Stimulated activated CD4-positive, alpha-beta T cell treated with anti-CD3 and anti-CD28 coated beads, Interleukin-2, amount 100 ng/mL, for 48 hours (primary cell): ENCODE measurements around the gene GMEB1.
A peak's percentile ranks its signal among the peaks of the same experiment; 100 is the strongest.
"Not testable (repeated sequence)": the region's sequence is repeated elsewhere in the genome, so short reads cannot be mapped to it uniquely, and the experiment has no call there.

ENCODE experiments used
- DNase-seq, 2 donors: peaks; one replicate each; pipeline ENCODE4 v3.0.0-alpha.2; 2020

Gene GMEB1, protein sequence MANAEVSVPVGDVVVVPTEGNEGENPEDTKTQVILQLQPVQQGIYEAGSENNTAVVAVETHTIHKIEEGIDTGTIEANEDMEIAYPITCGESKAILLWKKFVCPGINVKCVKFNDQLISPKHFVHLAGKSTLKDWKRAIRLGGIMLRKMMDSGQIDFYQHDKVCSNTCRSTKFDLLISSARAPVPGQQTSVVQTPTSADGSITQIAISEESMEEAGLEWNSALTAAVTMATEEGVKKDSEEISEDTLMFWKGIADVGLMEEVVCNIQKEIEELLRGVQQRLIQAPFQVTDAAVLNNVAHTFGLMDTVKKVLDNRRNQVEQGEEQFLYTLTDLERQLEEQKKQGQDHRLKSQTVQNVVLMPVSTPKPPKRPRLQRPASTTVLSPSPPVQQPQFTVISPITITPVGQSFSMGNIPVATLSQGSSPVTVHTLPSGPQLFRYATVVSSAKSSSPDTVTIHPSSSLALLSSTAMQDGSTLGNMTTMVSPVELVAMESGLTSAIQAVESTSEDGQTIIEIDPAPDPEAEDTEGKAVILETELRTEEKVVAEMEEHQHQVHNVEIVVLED

DNA sequence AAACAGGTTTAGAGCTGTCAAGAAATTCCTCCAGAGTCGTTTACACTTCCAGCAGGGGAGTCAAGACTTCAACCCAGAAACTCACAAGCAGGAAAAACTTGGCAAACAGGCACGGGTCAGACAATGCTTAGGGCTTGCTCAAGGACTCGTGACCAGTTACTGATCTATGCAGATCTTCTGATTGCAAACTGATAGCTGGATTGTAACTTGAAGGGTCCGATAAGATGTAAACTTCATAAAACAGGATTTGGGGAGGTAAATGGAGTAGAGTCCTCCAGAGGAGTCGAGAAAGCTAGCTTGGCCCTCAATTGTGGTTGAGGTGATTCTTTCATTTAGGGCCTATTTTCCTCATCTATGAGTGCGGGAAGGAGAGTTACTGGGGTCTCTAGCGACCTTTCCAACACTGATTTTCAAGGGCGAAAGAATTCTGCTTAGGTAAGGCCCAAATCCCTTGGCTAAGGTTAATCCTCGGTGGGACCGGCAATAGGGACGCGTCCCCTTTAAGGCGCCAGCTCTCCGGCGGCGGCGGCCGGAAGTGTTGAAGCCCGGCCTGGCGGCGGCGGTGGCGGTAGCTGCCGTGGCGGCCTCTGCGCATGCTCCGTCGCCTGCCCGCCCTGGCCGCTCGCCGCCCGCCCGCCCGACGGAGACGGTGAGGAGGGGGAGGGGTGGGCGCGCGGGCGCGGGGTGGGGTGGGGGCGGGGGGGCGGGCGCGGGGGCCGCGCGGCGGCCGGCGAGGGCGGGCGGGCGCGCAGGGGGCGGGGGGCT lies at the start of gene GMEB1:
Gene GMEB1 (plus strand): TSS at position 594 of the 765 bp plus-strand sequence. CDS start 14,829 bp downstream, outside the sequence.
- peak; percentile 77 to 80 for DNase-seq

DNA sequence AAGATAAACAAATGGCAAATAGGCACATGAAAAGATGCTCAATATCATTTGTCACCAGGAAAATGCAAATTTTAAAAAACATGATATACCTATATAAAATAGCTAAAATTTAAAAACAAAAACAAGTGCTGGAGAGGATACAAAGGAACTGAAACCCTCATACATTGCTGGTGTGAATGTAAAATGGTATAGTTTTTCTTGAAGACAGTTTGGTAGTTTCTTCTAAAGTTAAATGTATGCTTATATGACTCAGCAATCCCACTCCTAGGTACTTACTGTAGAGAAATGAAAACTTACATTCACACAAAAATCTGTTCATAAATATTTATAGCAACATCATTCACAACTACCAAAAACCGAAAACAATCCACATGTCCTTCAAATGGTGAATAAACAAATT lies 36.9 kb upstream of the GMEB1 start:
- DNase-seq, result no peak

DNA sequence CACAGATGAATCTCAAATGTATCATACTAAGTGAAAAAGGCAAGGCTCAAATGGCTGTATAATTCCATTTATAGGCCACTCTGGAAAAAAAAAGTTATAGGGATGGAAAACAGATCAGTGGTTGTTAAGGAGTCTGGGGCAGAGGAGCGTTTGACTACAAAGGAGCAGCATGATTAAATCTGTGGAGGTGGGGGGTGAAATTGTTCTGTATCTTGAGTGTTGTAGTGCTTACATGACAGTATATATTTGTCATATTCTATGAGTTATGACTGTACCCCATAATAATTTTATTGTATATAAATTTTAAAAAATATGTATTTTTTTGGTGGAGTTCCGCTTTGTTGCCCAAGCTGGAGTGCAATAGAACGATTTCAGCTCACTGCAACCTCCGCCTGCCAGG lies 36.0 kb upstream of the GMEB1 start:
- no peak for DNase-seq

DNA sequence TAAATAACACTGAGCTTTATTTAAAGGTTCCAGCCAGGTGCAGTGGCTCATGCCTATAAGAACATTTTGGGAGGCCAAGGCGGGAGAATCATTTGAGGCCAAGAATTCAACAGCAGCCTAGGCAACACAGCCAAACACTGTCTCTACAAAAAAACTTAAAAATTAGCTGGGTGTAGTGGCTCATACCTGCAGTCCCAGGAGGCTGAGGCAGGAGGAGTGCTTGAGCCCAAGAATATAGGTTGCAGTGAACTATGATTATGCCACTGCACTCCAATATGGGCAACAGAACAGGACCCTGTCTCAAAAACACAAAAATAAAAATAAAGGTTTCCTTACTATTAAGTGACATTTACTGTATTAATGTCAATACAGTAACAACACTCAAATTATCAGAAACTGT lies 27.8 kb upstream of the GMEB1 start:
- DNase-seq, result no peak

DNA sequence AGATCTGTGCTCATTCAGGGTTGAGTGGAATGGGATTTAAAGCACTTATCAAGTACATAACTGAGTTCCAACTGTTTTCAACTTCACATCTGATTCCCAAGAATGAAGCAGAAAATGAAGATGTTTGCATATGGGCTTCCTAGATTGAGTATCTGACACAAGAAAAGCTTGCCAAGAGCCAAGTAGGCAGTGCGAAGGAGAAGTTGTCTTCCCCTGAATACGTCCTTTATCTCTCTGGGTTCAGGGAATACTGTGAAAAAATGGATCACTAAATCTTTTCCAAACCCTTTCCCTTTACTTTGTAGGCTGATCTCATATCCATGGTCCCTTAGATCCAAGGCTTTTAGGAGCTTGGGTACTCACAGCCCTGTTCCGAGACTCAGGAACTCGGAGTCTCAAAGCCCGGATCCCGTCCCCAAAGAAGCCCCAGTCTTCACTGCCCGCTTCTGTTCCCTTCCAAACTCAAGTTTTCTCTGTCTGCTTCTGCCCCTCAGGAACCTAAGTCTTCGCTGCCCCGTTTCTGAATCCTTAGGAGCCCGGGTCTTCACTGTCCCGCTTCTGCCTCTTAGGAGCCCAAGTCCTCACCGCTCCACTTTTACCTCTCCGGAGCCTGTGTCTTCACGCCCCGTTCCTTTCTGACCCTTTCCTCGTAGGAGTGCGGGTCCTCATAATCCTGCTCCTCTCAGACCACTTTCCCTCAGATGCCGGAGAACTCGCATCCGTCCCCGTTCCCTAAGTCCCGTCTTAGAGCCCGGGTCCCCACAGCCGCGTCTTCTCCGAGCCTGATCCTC lies 26.3 kb upstream of the GMEB1 start:
- DNase-seq, result no peak

DNA sequence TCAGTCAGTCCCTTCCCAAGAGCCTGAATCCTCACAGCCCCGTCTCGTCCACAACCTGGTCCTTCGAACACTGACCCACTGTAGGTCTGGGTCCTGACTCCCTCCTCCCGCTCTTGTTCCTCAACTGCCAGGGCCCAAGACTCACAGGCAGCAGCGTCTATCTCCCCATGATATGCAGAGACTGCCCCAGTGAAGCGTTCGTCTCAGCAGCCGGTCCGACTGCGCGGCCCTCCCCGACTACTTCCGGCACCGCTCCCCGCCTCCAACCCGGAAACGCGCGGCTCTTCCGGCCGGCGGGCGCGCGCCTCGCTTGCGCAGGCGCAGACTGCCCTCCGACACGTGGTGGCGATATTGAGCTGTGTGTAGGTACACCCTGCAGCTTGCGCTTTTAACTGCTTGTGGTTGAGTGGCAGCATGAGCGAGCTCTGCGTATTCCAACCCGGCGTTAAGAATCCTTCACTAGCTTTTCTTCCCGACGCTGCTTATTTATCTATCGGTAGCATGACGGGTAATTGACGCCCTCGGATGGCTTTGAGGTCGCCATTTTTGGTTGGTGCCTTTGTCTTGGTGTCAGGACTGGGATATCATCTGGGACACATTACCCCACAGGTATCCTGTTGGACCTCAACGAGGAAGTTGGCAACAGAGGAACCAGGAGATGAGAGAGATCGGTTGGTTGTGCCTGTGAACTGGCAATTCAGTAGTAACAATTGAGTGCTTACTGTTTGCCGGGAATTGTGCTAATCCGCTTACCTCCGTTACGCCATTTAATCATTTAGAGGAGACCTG lies 25.5 kb upstream of the GMEB1 start, which contains the start of gene TAF12:
Gene TAF12 (minus strand): TSS at position 221 of the 789 bp plus-strand sequence. CDS start 20,986 bp downstream, outside the sequence.
- peak; percentile 88 to 90 for DNase-seq

DNA sequence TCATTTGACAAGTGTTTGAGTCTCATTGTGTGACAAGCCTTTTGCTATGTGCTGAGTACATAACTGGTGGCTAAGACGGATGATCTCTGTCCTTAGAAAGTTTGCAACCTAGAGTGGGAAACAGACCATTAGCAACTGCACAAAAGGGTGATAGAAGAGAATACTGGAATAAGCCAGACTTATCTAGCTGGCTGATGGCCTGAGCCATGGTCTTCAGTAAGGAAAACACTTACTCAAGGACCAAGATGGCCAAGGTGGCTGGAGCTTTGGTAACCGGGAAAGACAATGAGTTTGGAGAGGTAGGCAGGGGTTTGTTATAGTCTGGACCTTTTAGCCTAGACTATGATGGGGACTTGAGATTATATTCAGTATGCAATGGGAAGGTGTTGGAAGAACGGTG lies 24.1 kb upstream of the GMEB1 start:
- DNase-seq, result no peak

DNA sequence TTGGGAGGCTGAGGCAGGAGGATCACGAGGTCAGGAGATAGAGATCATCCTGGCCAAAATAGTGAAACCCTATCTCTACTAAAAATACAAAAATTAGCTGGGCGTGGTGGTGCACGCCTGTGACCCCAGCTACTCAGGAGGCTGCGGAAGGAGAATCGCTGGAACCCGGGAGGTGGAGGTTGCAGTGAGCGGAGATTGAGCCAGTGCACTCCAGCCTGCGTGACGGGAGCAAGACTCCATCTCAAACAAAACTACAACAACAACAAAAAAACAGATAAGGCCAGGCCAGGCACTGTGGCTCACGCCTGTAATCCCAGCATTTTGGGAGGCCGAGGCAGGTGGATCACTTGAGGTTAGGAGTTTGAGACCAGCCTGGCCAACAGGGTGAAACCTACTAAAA lies 23.2 kb upstream of the GMEB1 start:
- not testable (repeated sequence) for DNase-seq

DNA sequence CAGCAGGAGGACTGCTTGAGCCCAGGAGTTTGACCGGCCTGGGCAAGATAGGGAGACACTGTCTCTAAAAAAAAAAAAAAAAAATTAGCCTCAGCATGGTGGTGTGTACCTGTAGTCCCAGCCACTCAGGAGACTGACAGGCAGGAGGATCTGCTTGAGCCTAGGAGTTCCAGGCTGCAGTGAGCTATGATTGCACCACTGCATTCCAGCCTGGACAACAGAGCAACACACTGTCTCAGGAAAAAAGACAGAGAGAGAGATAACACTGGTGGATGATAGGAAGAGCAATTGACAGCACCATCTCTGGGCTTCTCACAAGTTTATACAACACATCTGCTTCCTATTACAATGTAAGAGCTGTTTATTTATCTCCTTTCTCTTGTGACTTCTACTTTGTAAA lies 22.5 kb upstream of the GMEB1 start:
- no peak for DNase-seq

DNA sequence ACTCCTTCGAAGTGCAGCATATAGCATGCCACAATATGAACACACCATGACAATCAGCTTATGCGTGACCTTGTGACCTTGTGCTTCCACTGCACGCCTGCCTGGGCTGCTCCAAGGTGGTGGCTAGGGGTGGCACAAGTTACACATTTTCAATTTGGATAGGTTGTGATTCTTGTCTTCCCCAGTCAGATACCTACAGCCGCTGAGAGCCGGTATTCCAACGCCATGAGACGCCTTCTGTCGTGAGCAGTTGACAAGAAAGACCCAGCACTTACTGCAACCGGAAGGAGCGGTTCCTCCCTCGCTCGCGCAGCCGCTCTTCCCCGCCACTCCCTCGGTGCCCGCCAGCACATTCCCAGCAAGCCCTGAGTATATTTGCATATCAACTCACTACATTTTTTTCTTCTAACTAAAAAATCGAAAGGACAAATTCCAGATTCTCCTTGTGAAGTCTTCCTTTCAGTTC lies 20.5 kb upstream of the GMEB1 start:
- DNase-seq, result peak; percentile 71 to 78

DNA sequence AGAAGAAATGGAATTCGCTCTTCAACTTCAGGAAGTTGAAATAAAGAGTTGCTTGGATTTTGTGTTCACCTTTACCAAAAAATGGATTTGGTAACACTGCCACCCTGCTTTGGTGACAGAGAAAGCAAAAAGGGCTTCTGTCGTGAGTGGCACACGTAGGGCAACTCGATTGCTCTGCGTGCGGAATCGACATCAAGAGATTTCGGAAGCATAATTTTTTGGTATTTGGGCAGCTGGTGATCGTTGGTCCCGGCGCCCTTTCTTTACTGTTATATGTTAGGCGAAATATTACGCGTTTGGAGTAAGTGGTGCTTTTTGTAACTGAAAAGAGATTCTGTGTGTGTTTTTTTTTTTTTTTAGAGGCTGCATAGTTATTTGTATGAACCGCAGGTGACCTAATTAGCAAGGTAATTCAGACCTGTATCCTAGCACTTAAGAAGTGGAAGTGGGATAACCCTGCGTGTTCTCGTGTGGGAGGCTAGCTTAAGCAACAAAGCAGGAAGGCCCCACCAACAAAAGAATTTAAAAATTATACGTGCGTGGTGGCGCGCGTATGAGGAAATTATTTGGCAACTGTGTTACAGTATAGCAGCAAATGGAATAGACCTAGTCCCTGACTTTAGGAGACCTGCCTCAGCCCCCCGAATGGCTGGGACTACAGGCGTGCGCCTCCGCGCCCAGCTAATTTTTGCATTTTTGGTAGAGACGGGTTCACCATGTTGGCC lies 19.9 kb upstream of the GMEB1 start, which contains the start of gene RNU11:
Gene RNU11 (plus strand): TSS at position 127 of the 725 bp plus-strand sequence.
- DNase-seq, result peak; percentile 84 to 86

DNA sequence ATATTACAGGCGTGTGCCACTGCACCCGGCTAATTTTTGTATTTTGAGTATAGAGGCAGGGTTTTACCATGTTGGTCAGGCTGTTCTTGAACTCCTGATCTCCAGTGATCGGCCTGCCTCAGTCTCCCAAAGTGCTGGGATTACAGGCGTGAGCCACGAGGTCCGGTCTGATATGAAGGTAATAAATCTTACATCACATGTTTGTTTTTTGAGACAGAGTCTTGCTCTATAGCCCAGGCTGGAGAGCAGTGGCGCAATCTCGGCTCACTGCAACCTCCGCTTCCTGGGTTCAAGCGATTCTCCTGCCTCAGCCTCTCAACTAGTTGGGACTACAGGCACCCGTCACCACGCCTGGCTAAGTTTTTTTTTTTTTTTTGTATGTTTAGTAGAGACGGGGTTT lies 15.5 kb upstream of the GMEB1 start:
- DNase-seq, result not testable (repeated sequence)

DNA sequence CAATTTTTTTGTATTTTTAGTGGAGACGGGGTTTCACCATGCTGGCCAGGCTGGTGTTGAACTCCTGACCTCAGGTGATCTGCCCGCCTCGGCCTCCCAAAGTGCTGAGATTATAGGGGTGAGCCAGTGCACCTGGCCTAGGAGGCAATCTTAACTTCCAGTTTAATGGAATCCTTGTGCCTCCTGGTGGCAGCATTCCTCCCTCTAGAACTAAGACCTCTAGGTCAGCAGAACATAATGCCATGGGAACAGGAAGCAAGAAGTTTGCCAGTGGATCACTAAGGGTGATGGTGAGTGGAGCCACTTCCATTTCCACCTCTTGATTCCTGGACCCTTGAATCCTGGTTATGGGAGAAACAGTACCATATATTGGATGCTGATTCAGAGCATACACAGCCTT lies 14.7 kb upstream of the GMEB1 start:
- DNase-seq, result not testable (repeated sequence)

DNA sequence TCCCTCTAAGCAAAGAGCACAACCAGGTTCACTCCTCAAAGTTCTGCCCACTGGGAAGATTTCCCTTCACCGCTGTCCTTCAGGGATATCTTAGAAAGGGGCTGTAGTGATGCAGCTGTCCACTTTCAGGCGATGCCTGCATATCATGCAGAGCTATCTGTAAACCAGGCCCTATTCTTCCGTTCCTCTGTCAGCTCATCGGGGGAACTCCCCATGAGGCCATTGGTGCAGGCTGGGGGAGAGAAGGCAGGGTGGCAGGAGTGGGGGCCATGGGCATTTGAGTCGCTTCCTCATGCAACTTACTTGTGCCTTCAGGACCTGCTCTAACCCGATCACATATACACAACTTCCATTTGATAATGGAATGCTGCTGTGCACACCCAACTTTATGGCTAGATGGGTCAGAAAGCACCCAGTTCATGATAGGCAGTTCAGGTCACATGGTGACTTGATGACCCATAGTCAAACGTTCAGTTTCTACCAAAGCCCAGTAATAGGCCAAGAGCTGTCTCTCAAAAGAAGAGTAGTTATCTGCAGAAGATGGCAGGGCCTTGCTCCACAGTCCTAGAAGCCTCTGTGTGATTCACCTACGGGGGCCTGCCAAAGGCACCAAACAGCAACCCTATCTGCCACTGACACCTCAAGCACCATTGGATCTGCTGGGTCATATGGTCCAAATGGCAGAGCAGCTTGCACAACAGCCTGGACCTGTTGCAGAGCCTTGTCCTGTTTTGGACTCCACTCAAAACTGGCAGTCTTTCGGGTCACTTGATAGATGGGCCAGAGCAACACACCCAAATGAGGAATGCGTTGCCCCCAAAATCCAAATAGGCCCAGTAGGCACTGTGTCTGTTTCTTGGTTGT lies 12.9 kb upstream of the GMEB1 start:
- DNase-seq, result not testable (repeated sequence)

DNA sequence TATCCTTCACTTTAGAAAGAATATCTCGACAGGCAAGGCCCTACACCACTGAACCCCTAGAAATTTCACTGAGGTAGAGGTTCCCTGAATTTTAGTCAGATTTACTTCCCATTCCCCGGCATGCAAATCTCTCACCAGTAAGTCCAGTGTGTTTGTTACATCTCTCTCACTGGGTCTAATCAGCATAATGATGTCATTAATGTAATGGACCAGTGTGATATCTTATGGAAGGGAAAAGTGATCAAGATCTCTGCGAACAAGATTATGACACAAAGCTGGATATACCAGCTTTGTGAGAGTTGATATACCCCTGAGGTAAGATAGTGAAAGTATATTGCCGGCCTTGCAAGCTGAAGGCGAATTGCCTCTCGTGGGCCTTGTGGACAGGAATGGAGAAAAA lies 12.2 kb upstream of the GMEB1 start:
- DNase-seq, result no peak

DNA sequence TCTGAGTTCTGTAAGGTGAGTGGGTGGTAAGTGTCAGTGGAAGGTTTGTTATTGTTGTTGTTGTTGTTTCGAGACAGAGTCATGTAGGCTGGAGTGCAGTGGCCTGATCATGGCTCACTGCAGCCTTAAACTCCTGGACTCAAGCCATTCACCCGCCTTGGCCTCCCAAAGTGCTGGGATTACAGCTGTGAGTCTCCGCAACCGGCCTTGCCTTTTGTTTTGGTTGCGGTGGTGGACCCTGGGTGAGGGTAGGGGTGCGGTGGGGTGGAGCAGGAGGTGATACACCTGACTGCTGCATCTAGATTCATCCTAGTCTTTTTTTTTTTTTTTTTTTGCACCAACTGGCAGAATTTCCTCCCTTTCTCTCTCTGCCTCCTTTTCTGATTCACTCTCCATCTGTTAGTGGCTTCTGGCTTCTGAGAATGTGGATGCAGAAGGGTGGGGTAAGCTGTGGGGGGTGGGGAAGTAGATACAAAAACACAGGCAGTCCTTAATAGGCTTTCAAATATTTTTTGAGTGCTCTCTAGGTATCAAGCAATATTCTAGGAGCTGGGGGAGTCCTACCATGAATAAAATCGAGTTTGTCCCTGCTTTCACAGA lies 4.6 kb upstream of the GMEB1 start:
- no peak for DNase-seq

DNA sequence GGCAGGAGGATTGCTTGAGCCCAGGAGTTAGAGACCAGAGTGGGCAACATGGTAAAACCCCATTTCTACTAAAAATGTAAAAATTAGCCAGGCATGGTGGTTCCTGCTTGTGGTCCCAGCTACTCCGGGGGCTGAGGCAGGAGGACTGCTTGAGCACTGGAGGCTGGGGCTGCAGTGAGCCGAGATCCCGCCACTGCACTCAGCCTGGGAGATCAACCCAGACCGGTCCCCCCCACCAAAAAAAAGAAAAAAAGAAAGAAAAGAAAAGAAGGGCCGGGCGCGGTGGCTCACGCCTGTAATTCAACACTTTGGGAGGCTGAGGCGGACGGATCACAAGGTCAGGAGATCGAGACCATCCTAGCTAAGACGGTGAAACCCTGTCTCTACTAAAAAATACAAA lies 1.8 kb upstream of the GMEB1 start:
- no peak for DNase-seq

DNA sequence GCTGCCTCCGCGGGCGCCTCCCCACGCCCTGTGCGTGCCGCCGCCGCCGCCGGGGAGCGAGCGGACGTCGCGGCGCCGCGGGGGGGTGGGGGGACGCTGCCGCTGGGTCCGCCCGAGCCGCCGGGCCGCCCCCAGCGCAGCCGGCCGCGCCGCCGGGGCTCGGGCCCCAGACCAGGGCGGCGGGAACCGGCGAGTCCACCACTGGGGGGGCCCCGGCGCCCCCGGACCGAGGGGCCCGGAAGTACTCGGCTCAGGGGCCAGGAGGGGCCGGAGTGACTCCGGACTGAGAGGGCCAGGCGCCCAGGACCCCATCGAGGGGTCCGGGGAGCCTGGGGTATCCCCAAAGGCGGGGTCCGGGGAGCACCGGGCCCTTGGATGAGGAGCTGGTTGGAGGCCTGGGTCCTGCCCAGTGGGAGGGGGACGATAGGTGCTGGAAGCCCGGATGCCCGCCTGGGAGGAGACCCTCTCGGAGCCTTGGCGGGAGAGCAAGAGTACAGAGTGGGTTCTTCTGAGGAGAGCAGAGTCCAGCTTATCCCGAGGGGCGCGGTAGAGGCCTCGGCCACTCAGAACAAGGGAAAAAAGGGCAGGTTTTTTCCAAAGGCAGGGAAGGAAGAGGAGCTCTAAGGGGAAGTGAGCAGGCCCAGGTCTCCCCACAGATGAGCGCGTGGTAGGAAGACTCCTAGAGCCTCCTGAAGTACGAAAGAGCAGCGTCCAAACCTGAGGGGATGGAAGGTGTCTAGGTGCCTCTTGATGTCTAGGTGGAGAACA lies 556 bp downstream of the GMEB1 start:
- peak; percentile 41 to 47 for DNase-seq
